ENCODE data around the gene STXBP6. TPM values are rescaled to one million over a fixed set of nuclear protein-coding genes. Genes with fewer than 3 reads are reported as not detected.

Gene STXBP6
- total RNA-seq, 1 experiment from 2014 or later = 0.27 TPM

DNA sequence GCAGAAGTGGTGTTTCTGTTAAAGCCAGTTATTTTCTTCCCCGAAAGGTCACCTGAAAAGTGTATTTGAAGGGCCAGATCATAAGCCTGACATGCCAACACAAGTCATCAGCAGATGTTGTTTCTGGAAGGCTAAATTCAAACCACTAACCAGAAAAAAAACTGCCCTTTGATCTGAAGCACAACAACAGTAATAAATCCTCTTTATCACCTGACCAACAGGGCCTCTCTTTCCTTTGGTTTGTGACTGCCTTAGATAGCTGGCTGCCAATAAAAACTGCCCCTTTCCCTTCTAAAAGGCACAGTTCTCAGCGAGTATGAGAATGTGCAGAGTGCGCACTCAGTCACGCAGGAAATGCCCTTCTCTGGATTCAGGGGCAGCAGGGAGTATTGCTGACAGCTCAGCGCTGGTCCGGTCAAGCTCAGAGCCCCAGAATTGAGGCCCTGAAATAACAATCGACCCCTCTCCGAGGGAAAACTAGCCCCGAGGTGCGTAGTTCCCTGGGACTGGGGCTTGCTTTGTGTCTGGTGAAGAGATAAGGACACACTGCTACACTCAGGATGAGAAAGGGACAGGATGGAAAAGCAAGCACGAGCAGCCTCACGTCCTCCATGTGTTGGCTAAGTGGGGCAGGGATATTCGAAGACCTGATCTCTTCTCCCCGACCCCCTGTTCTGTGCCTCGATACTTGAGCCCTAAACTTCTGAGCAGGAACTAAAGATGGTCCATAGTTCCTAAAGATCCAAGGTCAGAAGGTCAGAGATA, 231.7 kb downstream of the STXBP6 start:
- Histone ChIP-seq H3K9me2 (ENCODE audit: insufficient read depth) (no peaks in the 10 kb centered on the region), H3K27me3 (ENCODE audit: insufficient read depth, low read length) (no peaks in the 10 kb centered on the region), H3K9me3 (ENCODE audit: control insufficient read depth in 1 of 2, insufficient read depth in 1 of 2, low read depth in 1 of 2, low read length in 2 of 2) (peaks cover 0 to 4% of the 10 kb centered on the region in 2 experiments; a peak in 2 of 4 replicates), H3K79me2 (ENCODE audit: insufficient read depth, low read length) (no peaks in the 10 kb centered on the region), H2AFZ (ENCODE audit: low read depth, low read length, poor library complexity, severe bottlenecking) (no peak overlapping the region), H4K20me1 (ENCODE audit: insufficient read depth) (no peaks in the 10 kb centered on the region), H3K27ac (ENCODE audit: low read depth, low read length) (no peak overlapping the region), H3K4me2 (ENCODE audit: low read length) (no peak overlapping the region), H3K36me3 (ENCODE audit: control insufficient read depth in 1 of 2, insufficient read depth in 2 of 2, low read length in 2 of 2) (no peaks in the 10 kb centered on the region), H3K4me1 (ENCODE audit: control insufficient read depth in 1 of 2, insufficient read depth in 2 of 2, low read length in 2 of 2) (no peaks in the 10 kb centered on the region), H3K9ac (ENCODE audit: low read length) (no peak overlapping the region), H3K4me3 (replicated peaks in 1 of 2; ENCODE audit: low read depth in 1 of 2, low read length in 2 of 2) (no peak overlapping the region)
- intact Hi-C loops (cut with micrococcal nuclease) = no loop called here
- ATAC-seq (no peak), DNase-seq (ENCODE audit: low read depth, low spot score) (no peak)
- BruUV-seq (replicated peaks) = no TSS peak
- TF ChIP-seq SIN3A (IDR thresholded peaks at IDR 0.05; ENCODE audit: low read depth) (no peak), CEBPB (IDR thresholded peaks at IDR 0.05; ENCODE audit: low read depth) (no peak), ZNF274 (IDR thresholded peaks at IDR 0.05; ENCODE audit: low read depth, low read length) (no peak), ZBTB33 (IDR thresholded peaks at IDR 0.05; ENCODE audit: extremely low read depth, insufficient replicate concordance, low read length) (no peak), POLR2AphosphoS5 (IDR thresholded peaks at IDR 0.05; ENCODE audit: low read depth, low read length) (no peak), SP1 (IDR thresholded peaks at IDR 0.05; ENCODE audit: low read depth) (no peak), EZH2phosphoT487 (IDR thresholded peaks at IDR 0.05; ENCODE audit: borderline replicate concordance) (no peak), EGR1 (IDR thresholded peaks at IDR 0.05; ENCODE audit: low read depth) (no peak), RAD21 (IDR thresholded peaks at IDR 0.05; ENCODE audit: low read depth) (no peak), POLR2A (IDR thresholded peaks at IDR 0.05; ENCODE audit: borderline replicate concordance, extremely low read depth, insufficient read depth, insufficient read length) (no peak), TCF7L2 (IDR thresholded peaks at IDR 0.05; ENCODE audit: borderline replicate concordance, extremely low read depth, insufficient read depth, insufficient read length) (no peak), ELF1 (IDR thresholded peaks at IDR 0.05; ENCODE audit: borderline replicate concordance, low read depth) (no peak), YY1 (IDR thresholded peaks at IDR 0.05; ENCODE audit: extremely low read depth, insufficient replicate concordance, low read depth, low read length) (no peak), SRF (IDR thresholded peaks at IDR 0.05; ENCODE audit: low read depth) (no peak), ATF3 (IDR thresholded peaks at IDR 0.05) (no peak), ZFX (IDR thresholded peaks at IDR 0.05) (no peak), REST (IDR thresholded peaks at IDR 0.05; ENCODE audit: low read depth) (no peak)
- TF ChIP-seq, protein P1, sequence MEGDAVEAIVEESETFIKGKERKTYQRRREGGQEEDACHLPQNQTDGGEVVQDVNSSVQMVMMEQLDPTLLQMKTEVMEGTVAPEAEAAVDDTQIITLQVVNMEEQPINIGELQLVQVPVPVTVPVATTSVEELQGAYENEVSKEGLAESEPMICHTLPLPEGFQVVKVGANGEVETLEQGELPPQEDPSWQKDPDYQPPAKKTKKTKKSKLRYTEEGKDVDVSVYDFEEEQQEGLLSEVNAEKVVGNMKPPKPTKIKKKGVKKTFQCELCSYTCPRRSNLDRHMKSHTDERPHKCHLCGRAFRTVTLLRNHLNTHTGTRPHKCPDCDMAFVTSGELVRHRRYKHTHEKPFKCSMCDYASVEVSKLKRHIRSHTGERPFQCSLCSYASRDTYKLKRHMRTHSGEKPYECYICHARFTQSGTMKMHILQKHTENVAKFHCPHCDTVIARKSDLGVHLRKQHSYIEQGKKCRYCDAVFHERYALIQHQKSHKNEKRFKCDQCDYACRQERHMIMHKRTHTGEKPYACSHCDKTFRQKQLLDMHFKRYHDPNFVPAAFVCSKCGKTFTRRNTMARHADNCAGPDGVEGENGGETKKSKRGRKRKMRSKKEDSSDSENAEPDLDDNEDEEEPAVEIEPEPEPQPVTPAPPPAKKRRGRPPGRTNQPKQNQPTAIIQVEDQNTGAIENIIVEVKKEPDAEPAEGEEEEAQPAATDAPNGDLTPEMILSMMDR (IDR thresholded peaks at IDR 0.05 in 2 of 3, conservative IDR thresholded peaks at IDR 0.05 in 1 of 3; ENCODE audit: borderline replicate concordance in 1 of 3, insufficient read depth in 1 of 3, low read depth in 2 of 3, low read length in 2 of 3) = no peak
- TF ChIP-seq, protein P2, sequence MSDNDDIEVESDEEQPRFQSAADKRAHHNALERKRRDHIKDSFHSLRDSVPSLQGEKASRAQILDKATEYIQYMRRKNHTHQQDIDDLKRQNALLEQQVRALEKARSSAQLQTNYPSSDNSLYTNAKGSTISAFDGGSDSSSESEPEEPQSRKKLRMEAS (IDR thresholded peaks at IDR 0.05) = no peak
- CTCF ChIA-PET = no interaction called here
- POLR2A ChIA-PET = no interaction called here
- RAD21 ChIA-PET (ENCODE audit: low non-redundant PET in 1 of 2, low total read pairs in 2 of 2, uncharacterized antibody in 2 of 2, unreplicated experiment in 2 of 2) = no interaction called here

Data from HCT116 (cell line).